Vagina (tissue), 2 donors: ENCODE results near the gene ARID5B. TPM values are rescaled to one million over a fixed set of nuclear protein-coding genes. Genes with fewer than 3 reads are reported as not detected.

ENCODE experiments used
- DNase-seq, 2 donors: peaks; one replicate each; pipeline ENCODE4 v3.0.0-alpha.2; 2017; ENCODE audit errors: extremely low spot score in 2 of 2
- H3K27ac ChIP-seq: fragments of 200-600 bp; sonication (generic); one replicate; pipeline ENCODE4 v1.5.1; 2019
- H3K27me3 ChIP-seq: fragments of 200-600 bp; sonication (generic); one replicate; pipeline ENCODE4 v1.5.1; 2019
- H3K36me3 ChIP-seq, 2 donors: fragments of 200-600 bp; sonication (generic); one replicate each; pipeline ENCODE4 v1.5.1; 2017 to 2019
- H3K4me1 ChIP-seq: fragments of 200-600 bp; sonication (generic); one replicate; pipeline ENCODE4 v1.5.1; 2019
- H3K4me3 ChIP-seq, 2 donors: fragments of 200-600 bp; sonication (generic); 1 replicate in 1 of 2; 2 replicates in 1 of 2; pipeline ENCODE4 v1.5.1; 2016 to 2019
- H3K9me3 ChIP-seq: fragments of 200-600 bp; sonication (generic); one replicate; pipeline ENCODE4 v1.5.1; 2019
- POLR2A ChIP-seq, 2 donors: fragments of 450-650 bp; IDR thresholded peaks; one replicate each; pipeline ENCODE4 v1.6.1; 2017; ENCODE audit warnings: antibody characterized with exemption in 2 of 2, mild to moderate bottlenecking in 2 of 2, moderate library complexity in 2 of 2
- POLR2AphosphoS5 ChIP-seq, 2 donors: sonication (generic); formaldehyde crosslinking; IDR thresholded peaks; one replicate each; pipeline ENCODE4 v1.9.0; 2017; ENCODE audit warnings: antibody characterized with exemption in 2 of 2, mild to moderate bottlenecking in 2 of 2, low read depth in 1 of 2; ENCODE audit not compliant: insufficient read depth in 1 of 2
- intact Hi-C: fragments of 100-400 bp; cut with DNase I; formaldehyde crosslinking; loops from one replicate; pipeline ENCODE4 v1.15.1; 2023
- total RNA-seq: library from RNA; depleted of rRNA; stranded (reverse); fragments of >200 nt; gene quantifications from one replicate; pipeline ENCODE4 v1.2.3, GENCODE V29; 2016
- TF ChIP-seq, protein P1 (sequence below), 3 experiments: fragments of 450-650 bp in 2 of 3; fragments of 200-600 bp in 1 of 3; sonication (generic) in 1 of 3; IDR thresholded peaks; one replicate each; pipeline ENCODE4 v1.5.1; 2017 to 2019; ENCODE audit warnings: antibody characterized with exemption in 3 of 3, mild to moderate bottlenecking in 2 of 3, moderate library complexity in 2 of 3

The ARID5B gene
- total RNA-seq, 1 donor from 2014 or later: 75.9 TPM

DNA sequence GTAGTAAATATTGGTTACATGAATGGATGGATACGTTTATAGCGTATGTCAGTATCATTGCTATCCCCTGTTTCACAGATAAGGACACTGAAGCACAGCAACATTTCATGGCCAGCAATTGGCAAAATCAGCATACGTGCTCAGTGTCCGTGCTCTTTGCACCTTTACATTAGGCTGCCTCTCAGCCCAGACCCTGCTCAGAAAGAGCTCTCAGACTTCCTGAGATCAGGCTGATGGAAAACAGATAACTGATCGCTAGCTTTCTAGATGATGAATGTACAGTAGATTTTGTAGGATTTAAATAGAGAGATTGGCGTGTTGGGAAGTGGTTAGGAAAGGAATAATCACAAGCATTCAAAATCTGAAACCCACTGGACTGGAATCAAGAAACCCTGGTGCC lies 106.7 kb downstream of the ARID5B start:
- Histone ChIP-seq H3K4me1 (peaks cover 57% of the 10 kb centered on the region), H3K9me3 (no peaks in the 10 kb centered on the region), H3K27me3 (no peaks in the 10 kb centered on the region), H3K27ac (no peak overlapping the region), H3K4me3 (no peak overlapping the region), H3K36me3 (no peaks in the 10 kb centered on the region)
- DNase-seq: no peak
- TF ChIP-seq, protein P1, sequence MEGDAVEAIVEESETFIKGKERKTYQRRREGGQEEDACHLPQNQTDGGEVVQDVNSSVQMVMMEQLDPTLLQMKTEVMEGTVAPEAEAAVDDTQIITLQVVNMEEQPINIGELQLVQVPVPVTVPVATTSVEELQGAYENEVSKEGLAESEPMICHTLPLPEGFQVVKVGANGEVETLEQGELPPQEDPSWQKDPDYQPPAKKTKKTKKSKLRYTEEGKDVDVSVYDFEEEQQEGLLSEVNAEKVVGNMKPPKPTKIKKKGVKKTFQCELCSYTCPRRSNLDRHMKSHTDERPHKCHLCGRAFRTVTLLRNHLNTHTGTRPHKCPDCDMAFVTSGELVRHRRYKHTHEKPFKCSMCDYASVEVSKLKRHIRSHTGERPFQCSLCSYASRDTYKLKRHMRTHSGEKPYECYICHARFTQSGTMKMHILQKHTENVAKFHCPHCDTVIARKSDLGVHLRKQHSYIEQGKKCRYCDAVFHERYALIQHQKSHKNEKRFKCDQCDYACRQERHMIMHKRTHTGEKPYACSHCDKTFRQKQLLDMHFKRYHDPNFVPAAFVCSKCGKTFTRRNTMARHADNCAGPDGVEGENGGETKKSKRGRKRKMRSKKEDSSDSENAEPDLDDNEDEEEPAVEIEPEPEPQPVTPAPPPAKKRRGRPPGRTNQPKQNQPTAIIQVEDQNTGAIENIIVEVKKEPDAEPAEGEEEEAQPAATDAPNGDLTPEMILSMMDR (IDR thresholded peaks at IDR 0.05): no peak
- no peak for TF ChIP-seq POLR2A (IDR thresholded peaks at IDR 0.05)
- intact Hi-C loops: no loop called here

DNA sequence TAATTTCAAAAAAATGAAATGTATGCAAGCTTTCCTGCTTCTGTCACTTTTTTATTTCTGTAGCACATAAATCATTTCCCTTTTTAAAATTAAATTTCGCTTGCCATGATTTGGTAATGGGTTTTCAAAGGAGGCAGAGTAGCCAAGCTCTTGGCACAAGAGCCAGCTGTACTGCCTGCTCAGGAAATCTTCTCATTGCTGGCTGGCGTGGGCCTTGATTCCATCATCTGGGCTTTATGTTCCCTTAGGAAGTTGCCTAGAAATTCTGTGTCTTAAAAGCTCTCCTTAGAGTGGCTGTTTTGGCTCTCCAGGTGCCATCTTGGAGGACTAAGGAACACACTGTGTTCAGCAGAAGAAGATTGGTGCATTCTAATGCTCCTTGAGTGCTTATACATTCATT lies 107.4 kb downstream of the ARID5B start:
- Histone ChIP-seq H3K4me1 (peaks cover 52% of the 10 kb centered on the region), H3K27me3 (no peaks in the 10 kb centered on the region), H3K4me3 (no peak overlapping the region), H3K36me3 (no peaks in the 10 kb centered on the region), H3K27ac (no peak overlapping the region), H3K9me3 (no peaks in the 10 kb centered on the region)
- TF ChIP-seq POLR2A (IDR thresholded peaks at IDR 0.05): no peak
- no peak for DNase-seq
- intact Hi-C loops: no loop called here

DNA sequence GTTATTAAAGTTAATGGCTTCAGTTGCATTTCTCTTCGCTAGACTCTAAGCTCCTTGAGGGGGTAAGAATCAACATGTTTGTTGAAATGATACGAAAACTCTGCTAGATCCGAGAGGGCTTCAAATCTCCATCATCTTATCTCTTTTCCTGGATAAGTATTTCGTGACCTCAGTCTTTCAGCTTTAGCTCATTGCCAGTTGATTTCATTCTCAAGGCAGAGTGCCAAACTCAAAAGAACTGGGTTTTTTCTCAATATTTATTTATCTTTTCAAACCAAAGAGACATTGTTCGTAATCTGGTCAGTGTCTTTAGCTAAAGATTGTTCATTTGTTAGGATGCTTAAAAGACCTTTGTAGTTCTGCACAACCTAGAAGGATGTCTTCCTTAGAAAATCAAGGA lies 108.9 kb downstream of the ARID5B start:
- TF ChIP-seq POLR2A (IDR thresholded peaks at IDR 0.05) (no peak), POLR2AphosphoS5 (IDR thresholded peaks at IDR 0.05; ENCODE audit: insufficient read depth in 1 of 2, low read depth in 1 of 2) (no peak)
- TF ChIP-seq, protein P1 (IDR thresholded peaks at IDR 0.05): no peak
- Histone ChIP-seq H3K9me3 (no peaks in the 10 kb centered on the region), H3K27me3 (no peaks in the 10 kb centered on the region), H3K36me3 (no peaks in the 10 kb centered on the region), H3K4me3 (no peak overlapping the region), H3K27ac (peak overlapping the region; percentile 33), H3K4me1 (peaks cover 39% of the 10 kb centered on the region)
- no peak for DNase-seq
- intact Hi-C loops: no loop called here

DNA sequence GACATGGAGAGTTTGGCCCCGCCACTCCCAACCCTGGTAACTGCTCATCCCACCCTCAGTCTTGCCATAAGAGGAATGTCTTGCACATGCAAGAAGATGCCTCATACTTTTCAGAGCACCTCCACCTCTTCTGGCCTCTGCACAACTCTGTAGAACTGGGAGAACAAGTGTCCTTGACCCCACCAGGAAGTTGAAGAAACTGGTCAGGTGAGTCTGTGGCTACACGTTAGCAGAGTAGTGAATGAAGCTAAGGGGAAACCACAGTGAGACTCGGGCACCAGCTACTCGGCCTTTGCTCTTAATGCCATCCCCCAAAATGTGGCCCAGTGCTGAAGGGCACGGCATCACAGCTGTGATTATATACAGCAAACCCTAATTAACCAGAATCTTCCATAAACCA lies 110.1 kb downstream of the ARID5B start:
- Histone ChIP-seq H3K9me3 (no peaks in the 10 kb centered on the region), H3K27ac (no peak overlapping the region), H3K36me3 (no peaks in the 10 kb centered on the region), H3K27me3 (no peaks in the 10 kb centered on the region), H3K4me1 (peaks cover 27% of the 10 kb centered on the region), H3K4me3 (no peak overlapping the region)
- TF ChIP-seq POLR2AphosphoS5 (IDR thresholded peaks at IDR 0.05; ENCODE audit: insufficient read depth in 1 of 2, low read depth in 1 of 2) (no peak), POLR2A (IDR thresholded peaks at IDR 0.05) (no peak)
- TF ChIP-seq, protein P1 (IDR thresholded peaks at IDR 0.05): no peak
- intact Hi-C loops: no loop called here
- DNase-seq: no peak

DNA sequence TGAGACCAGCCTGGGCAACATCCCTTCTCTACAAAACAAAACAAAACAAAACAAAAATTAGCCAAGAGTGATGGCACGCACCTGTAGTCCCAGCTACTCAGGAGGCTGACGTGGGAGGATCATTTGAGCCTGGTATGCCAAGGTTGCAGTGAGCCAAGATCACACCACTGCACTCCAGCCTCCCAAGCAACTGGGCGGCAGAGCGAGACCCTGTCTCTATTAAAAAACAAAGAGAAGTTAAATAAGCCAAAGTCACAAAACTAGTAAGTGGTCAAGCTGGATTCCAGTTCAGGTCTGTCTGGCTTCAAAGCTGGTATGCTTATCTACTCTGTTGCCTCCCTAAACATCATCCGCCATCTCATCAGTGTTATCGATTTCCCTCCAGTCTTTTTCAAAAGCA lies 110.8 kb downstream of the ARID5B start:
- peaks cover 29% of the 10 kb centered on the region for H3K4me1 ChIP-seq
- intact Hi-C loops: no loop called here
- no peaks in the 10 kb centered on the region for H3K9me3 ChIP-seq
- DNase-seq: no peak
- no peak overlapping the region for H3K27ac ChIP-seq
- no peaks in the 10 kb centered on the region for H3K27me3 ChIP-seq
- no peak overlapping the region for H3K4me3 ChIP-seq
- no peak for TF ChIP-seq POLR2AphosphoS5 (IDR thresholded peaks at IDR 0.05; ENCODE audit: insufficient read depth in 1 of 2, low read depth in 1 of 2)
- TF ChIP-seq POLR2A (IDR thresholded peaks at IDR 0.05): no peak
- TF ChIP-seq, protein P1 (IDR thresholded peaks at IDR 0.05): no peak
- H3K36me3 ChIP-seq: no peaks in the 10 kb centered on the region

DNA sequence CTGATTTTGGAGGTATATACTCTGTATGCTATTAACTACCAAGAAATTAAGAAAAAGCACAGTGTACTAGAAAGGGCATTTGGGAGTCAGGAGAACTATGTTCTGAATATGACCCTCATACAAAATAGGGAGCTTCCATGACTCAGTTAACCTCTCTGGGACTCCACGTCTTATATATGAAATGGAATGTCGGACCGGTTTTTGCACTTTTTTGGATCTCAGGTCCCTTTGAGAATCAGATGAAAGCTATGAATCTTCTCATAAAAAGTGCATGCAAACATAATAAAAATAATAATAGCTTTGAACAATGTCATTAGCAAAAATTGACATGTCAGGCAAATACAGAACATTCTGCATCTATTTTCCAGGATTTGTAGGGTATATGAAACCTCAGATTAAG lies 113.0 kb downstream of the ARID5B start:
- Histone ChIP-seq H3K36me3 (no peaks in the 10 kb centered on the region), H3K4me3 (no peak overlapping the region), H3K4me1 (peaks cover 45% of the 10 kb centered on the region), H3K27ac (no peak overlapping the region), H3K27me3 (no peaks in the 10 kb centered on the region), H3K9me3 (no peaks in the 10 kb centered on the region)
- TF ChIP-seq POLR2AphosphoS5 (IDR thresholded peaks at IDR 0.05; ENCODE audit: insufficient read depth in 1 of 2, low read depth in 1 of 2): no peak
- no peak for TF ChIP-seq POLR2A (IDR thresholded peaks at IDR 0.05)
- TF ChIP-seq, protein P1 (IDR thresholded peaks at IDR 0.05): no peak
- intact Hi-C loops: no loop called here
- no peak for DNase-seq
